ENCODE data around the gene NSUN3. TPM values are rescaled to one million over a fixed set of nuclear protein-coding genes. Genes with fewer than 3 reads are reported as not detected.

NSUN3 gene
- total and polyA plus RNA-seq, 9 donors = 5.8 to 10.1 (median 6.8) TPM

DNA sequence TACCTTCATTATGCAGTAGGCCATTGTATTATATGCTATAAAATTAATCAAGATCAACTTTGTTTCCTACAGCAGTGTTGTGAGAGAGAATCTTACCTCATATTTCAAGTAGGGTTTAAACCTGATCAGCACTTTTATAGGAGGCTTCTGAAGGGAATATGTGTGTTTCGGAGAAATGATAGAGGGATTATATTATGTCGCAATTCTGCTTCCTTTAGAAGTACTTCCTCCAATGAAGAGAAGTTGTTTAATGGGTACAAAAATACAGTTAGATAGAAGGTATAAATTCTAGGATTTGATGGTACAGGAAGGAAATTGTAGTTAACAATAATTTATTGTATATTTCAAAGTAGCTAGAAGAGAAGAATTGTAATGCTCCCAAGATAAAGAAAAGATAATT, 54.9 kb downstream of the NSUN3 start:
- DNase-seq = no peak
- H3K27me3 ChIP-seq (ENCODE audit: control insufficient read depth, insufficient read depth, low read length) = no peaks in the 10 kb centered on the region
- no peak overlapping the region for H3K27ac ChIP-seq (ENCODE audit: low read length)
- H3K4me1 ChIP-seq (ENCODE audit: control insufficient read depth, insufficient read depth, low read length) = no peaks in the 10 kb centered on the region
- no CpG with 5 or more reads among the region's 2 CpGs for WGBS (ENCODE audit: insufficient coverage)
- H3K9me3 ChIP-seq (replicated peaks; ENCODE audit: control insufficient read depth, low read depth, low read length) = no peaks in the 10 kb centered on the region
- no peaks in the 10 kb centered on the region for H3K36me3 ChIP-seq (ENCODE audit: control insufficient read depth, insufficient read depth, low read length)
- no peak overlapping the region for H3K4me3 ChIP-seq (ENCODE audit: low read length)

DNA sequence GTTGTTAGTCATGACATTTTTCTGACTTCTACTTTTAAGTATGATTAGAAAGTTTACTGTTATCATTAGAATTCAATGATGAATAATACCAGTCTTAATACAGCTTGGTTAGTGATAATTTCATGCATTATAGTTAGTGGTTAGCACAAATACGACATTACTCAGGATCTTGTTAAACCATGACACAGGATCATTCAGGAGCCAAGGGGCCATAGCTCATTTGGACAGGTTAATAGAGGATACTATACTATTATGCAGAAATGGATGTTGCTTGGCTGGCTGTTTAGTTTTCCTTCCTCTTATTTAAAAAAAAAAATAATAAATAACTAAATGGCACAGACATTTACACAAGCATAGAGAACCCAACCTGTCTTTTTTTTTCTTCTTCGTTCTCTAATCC, 55.5 kb downstream of the NSUN3 start:
- DNase-seq = no peak

DNA sequence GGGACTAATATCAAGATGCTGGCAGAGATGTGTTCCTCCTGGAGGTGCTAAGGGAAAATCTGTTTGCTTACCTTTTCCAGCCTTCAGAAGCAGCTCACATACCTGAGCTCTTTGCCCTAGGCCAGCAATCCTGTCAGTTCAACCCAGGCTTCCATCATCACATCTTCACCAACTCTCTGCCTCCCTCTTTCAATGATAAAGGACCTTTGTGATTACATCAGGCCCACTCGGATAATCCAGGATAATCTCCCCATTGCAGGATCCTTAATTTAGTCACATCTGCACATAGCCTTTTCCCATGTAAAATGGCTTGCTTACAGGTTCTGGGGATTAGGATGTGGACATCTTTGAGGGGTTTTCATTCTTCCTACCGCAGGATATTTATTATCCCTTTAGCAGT, 58.3 kb downstream of the NSUN3 start:
- Histone ChIP-seq H3K27ac (ENCODE audit: low read length) (no peak overlapping the region), H3K27me3 (ENCODE audit: control insufficient read depth, insufficient read depth, low read length) (no peaks in the 10 kb centered on the region), H3K36me3 (ENCODE audit: control insufficient read depth, insufficient read depth, low read length) (no peaks in the 10 kb centered on the region), H3K4me3 (ENCODE audit: low read length) (no peak overlapping the region), H3K9me3 (replicated peaks; ENCODE audit: control insufficient read depth, low read depth, low read length) (no peaks in the 10 kb centered on the region), H3K4me1 (ENCODE audit: control insufficient read depth, insufficient read depth, low read length) (no peaks in the 10 kb centered on the region)
- WGBS (ENCODE audit: insufficient coverage) = no CpG with 5 or more reads among the region's 2 CpGs
- DNase-seq = no peak

More for the DNA sequence above, 55.5 kb downstream of the NSUN3 start:
- H3K27ac ChIP-seq (ENCODE audit: low read length) = no peak overlapping the region
- H3K9me3 ChIP-seq (replicated peaks; ENCODE audit: control insufficient read depth, low read depth, low read length) = no peaks in the 10 kb centered on the region
- H3K4me1 ChIP-seq (ENCODE audit: control insufficient read depth, insufficient read depth, low read length) = no peaks in the 10 kb centered on the region
- H3K27me3 ChIP-seq (ENCODE audit: control insufficient read depth, insufficient read depth, low read length) = no peaks in the 10 kb centered on the region
- H3K4me3 ChIP-seq (ENCODE audit: low read length) = no peak overlapping the region
- WGBS (ENCODE audit: insufficient coverage) = no CpG with 5 or more reads among the region's 2 CpGs
- no peaks in the 10 kb centered on the region for H3K36me3 ChIP-seq (ENCODE audit: control insufficient read depth, insufficient read depth, low read length)

DNA sequence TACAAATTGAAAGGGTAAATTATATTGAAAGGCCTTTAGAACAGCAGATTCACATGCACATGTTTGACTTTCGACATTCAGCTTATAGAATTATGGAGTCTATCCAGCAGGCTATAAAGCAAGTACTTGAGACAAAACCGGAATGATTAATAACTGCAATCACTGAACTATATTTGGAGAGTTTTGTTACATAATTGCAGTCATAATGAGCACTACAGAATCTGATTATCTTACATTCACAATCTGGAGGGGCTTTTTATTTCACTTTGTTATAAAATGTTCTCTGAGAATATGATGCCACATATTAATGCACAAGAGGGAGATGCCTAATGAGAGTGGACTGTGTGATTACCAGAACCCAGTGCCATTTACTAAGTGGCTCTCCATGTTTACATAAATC, 64.3 kb downstream of the NSUN3 start:
- no peak for DNase-seq
- H3K36me3 ChIP-seq (ENCODE audit: control insufficient read depth, insufficient read depth, low read length) = no peaks in the 10 kb centered on the region
- no peak overlapping the region for H3K4me3 ChIP-seq (ENCODE audit: low read length)
- H3K4me1 ChIP-seq (ENCODE audit: control insufficient read depth, insufficient read depth, low read length) = no peaks in the 10 kb centered on the region
- no peaks in the 10 kb centered on the region for H3K9me3 ChIP-seq (replicated peaks; ENCODE audit: control insufficient read depth, low read depth, low read length)
- H3K27me3 ChIP-seq (ENCODE audit: control insufficient read depth, insufficient read depth, low read length) = no peaks in the 10 kb centered on the region
- no CpG with 5 or more reads among the region's 2 CpGs for WGBS (ENCODE audit: insufficient coverage)
- no peak overlapping the region for H3K27ac ChIP-seq (ENCODE audit: low read length)

DNA sequence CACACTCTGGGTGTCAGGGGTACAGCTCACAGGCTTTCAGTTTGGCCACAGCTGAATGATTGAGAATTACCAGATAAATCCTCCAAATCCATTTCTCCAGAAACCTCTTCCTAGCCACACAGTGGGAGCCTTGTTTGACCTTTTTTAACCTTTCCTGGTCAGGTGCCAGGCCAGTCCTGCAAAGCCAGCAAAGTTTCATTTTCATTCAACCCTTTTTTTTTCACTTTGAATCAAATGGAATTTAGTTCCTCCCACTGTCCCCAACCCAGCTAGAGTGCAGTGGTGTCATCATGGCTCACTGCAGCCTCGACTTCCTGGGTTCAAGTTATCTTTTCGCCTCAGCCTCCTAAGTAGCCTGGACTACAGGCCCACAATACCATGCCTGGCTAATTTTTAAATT, 67.8 kb downstream of the NSUN3 start:
- no peaks in the 10 kb centered on the region for H3K4me1 ChIP-seq (ENCODE audit: control insufficient read depth, insufficient read depth, low read length)
- H3K36me3 ChIP-seq (ENCODE audit: control insufficient read depth, insufficient read depth, low read length) = no peaks in the 10 kb centered on the region
- no peaks in the 10 kb centered on the region for H3K27me3 ChIP-seq (ENCODE audit: control insufficient read depth, insufficient read depth, low read length)
- no peaks in the 10 kb centered on the region for H3K9me3 ChIP-seq (replicated peaks; ENCODE audit: control insufficient read depth, low read depth, low read length)
- no CpG with 5 or more reads among the region's 2 CpGs for WGBS (ENCODE audit: insufficient coverage)
- no peak for DNase-seq
- no peak overlapping the region for H3K27ac ChIP-seq (ENCODE audit: low read length)
- H3K4me3 ChIP-seq (ENCODE audit: low read length) = no peak overlapping the region

DNA sequence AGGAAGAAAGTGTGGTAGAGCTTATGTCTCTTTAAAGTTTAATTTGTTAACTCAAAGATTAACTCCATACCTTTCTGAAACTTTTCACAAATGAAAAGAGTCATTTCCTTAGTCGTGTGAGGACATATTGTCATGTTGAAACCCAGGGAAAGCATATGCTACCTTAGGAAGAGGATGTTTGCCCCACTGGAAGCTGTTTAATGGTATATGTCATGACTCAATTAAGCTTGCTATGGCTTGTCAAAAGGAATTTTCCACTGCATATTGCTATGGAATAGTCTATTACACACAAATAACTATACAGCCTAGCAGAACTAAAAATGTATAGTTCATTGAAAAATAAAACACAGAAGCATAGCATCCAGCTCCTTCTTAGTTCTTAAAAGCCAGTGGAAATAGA, 69.9 kb downstream of the NSUN3 start:
- Histone ChIP-seq H3K9me3 (replicated peaks; ENCODE audit: control insufficient read depth, low read depth, low read length) (no peaks in the 10 kb centered on the region), H3K4me1 (ENCODE audit: control insufficient read depth, insufficient read depth, low read length) (no peaks in the 10 kb centered on the region), H3K4me3 (ENCODE audit: low read length) (no peak overlapping the region), H3K36me3 (ENCODE audit: control insufficient read depth, insufficient read depth, low read length) (no peaks in the 10 kb centered on the region), H3K27ac (ENCODE audit: low read length) (no peak overlapping the region), H3K27me3 (ENCODE audit: control insufficient read depth, insufficient read depth, low read length) (no peaks in the 10 kb centered on the region)
- DNase-seq = no peak
- 20% methylated on average over 1 of the region's 1 CpG for WGBS (ENCODE audit: insufficient coverage)

DNA sequence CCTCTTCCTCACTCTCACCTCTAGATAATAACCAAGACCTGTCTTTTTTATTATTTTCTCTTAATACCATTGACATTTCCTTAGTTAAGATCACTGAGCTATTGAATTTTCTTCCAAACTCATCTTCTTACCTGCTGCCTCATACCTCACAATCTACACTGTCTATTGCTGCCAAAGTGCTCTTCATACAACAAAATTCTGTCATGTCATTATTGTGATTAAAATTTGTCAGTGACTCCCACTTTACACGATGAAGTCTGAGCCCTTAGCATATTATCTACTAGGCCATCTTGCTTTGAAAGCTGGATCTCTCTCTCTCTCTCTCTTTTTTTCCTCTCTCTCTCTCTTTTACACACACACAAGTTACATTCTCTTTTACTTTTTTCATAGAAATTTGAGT, 73.3 kb downstream of the NSUN3 start:
- no peak overlapping the region for H3K4me3 ChIP-seq (ENCODE audit: low read length)
- H3K9me3 ChIP-seq (replicated peaks; ENCODE audit: control insufficient read depth, low read depth, low read length) = no peaks in the 10 kb centered on the region
- WGBS (ENCODE audit: insufficient coverage) = no CpG with 5 or more reads among the region's 1 CpG
- no peaks in the 10 kb centered on the region for H3K27me3 ChIP-seq (ENCODE audit: control insufficient read depth, insufficient read depth, low read length)
- no peak overlapping the region for H3K27ac ChIP-seq (ENCODE audit: low read length)
- H3K36me3 ChIP-seq (ENCODE audit: control insufficient read depth, insufficient read depth, low read length) = no peaks in the 10 kb centered on the region
- no peak for DNase-seq
- no peaks in the 10 kb centered on the region for H3K4me1 ChIP-seq (ENCODE audit: control insufficient read depth, insufficient read depth, low read length)

DNA sequence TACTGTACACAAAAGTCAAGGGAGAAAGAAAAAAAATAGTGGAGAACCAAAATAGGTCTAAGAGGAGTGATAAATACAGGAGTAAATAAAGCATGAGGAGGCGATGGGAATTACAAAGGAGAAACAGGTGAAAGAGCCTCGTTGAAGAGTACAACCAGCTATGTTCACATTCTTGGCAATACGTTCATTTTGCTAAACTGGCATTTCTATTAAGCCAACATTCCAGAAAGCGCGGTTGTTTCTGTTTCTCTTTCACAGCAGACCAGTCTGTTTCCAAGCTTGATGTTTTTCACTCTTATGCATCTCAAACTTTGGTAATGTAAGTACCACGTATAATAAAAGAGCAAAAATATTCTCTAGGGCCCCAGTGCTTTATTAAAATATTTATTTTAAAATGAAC, 74.5 kb downstream of the NSUN3 start:
- WGBS (ENCODE audit: insufficient coverage) = 83% methylated on average over 1 of the region's 6 CpGs
- no peaks in the 10 kb centered on the region for H3K27me3 ChIP-seq (ENCODE audit: control insufficient read depth, insufficient read depth, low read length)
- no peaks in the 10 kb centered on the region for H3K36me3 ChIP-seq (ENCODE audit: control insufficient read depth, insufficient read depth, low read length)
- no peaks in the 10 kb centered on the region for H3K4me1 ChIP-seq (ENCODE audit: control insufficient read depth, insufficient read depth, low read length)
- DNase-seq = peak; percentile 25
- H3K4me3 ChIP-seq (ENCODE audit: low read length) = no peak overlapping the region
- H3K9me3 ChIP-seq (replicated peaks; ENCODE audit: control insufficient read depth, low read depth, low read length) = no peaks in the 10 kb centered on the region
- H3K27ac ChIP-seq (ENCODE audit: low read length) = no peak overlapping the region

DNA sequence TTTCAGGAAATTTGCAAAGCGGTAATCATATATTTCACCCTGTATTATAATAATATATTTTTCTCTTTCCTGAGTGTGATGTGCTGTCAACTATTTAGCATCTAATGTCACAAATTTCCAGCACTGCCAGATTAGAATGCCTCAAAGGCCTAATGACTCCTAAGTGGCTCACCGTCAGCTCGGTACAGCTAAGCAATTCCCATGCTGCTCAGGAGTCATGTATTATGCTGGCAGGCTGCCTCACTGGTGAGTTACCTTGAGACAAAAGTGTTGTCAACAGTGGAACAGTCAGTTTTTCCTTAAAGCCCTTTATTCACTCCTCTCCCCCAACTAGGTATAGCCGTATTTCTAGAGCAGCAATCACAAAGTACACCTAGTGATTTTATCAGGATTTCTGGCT, 83.6 kb downstream of the NSUN3 start:
- H3K4me1 ChIP-seq (ENCODE audit: control insufficient read depth, insufficient read depth, low read length) = no peaks in the 10 kb centered on the region
- H3K27me3 ChIP-seq (ENCODE audit: control insufficient read depth, insufficient read depth, low read length) = no peaks in the 10 kb centered on the region
- no peak overlapping the region for H3K27ac ChIP-seq (ENCODE audit: low read length)
- H3K36me3 ChIP-seq (ENCODE audit: control insufficient read depth, insufficient read depth, low read length) = no peaks in the 10 kb centered on the region
- DNase-seq = no peak
- 54% methylated on average over 3 of the region's 4 CpGs for WGBS (ENCODE audit: insufficient coverage)
- H3K4me3 ChIP-seq (ENCODE audit: low read length) = no peak overlapping the region
- no peaks in the 10 kb centered on the region for H3K9me3 ChIP-seq (replicated peaks; ENCODE audit: control insufficient read depth, low read depth, low read length)

DNA sequence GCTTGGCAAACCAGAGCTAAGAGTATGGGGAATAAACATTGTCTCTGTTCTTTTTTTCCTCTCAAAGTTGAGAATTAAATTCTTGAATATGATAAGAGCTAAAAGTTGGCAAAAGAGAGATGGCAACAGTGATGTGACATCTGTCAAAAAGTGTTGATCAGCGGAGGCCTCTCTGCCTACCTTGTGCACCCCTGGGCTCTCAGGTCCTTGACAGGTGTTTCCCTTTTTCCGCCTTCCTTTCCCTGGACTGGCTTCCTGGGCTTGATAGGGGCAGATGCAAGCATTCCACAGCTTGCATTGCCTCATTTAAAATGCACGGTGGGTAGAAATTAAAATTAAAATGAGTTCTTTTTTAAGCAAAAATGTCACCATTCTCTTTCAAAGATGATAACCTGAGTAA, 84.2 kb downstream of the NSUN3 start:
- H3K27ac ChIP-seq (ENCODE audit: low read length) = no peak overlapping the region
- no peaks in the 10 kb centered on the region for H3K27me3 ChIP-seq (ENCODE audit: control insufficient read depth, insufficient read depth, low read length)
- WGBS (ENCODE audit: insufficient coverage) = 64% methylated on average over 1 of the region's 3 CpGs
- H3K4me3 ChIP-seq (ENCODE audit: low read length) = no peak overlapping the region
- H3K9me3 ChIP-seq (replicated peaks; ENCODE audit: control insufficient read depth, low read depth, low read length) = no peaks in the 10 kb centered on the region
- DNase-seq = no peak
- H3K36me3 ChIP-seq (ENCODE audit: control insufficient read depth, insufficient read depth, low read length) = no peaks in the 10 kb centered on the region
- H3K4me1 ChIP-seq (ENCODE audit: control insufficient read depth, insufficient read depth, low read length) = no peaks in the 10 kb centered on the region

DNA sequence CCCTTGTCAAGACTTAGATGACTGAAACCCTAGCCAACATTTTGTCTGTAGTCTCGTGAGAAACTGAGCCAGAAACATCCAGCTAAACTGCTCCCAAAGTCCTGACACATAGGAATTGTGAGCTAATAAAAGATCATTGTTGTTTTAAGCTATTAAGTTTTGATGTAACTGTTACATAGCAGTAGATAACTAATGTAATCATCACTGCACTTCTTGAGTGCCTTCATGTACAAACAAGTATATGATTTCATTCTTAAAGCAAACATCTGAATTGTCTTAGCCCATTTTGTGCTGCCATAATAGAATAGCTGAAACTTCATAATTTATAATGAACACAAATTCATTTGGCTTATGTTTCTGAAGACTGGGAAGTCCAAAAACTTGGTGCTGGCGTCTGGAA, 87.3 kb downstream of the NSUN3 start:
- no CpG with 5 or more reads among the region's 2 CpGs for WGBS (ENCODE audit: insufficient coverage)
- DNase-seq = no peak

More for the DNA sequence above, 87.3 kb downstream of the NSUN3 start:
- Histone ChIP-seq H3K4me3 (ENCODE audit: low read length) (no peak overlapping the region), H3K36me3 (ENCODE audit: control insufficient read depth, insufficient read depth, low read length) (no peaks in the 10 kb centered on the region), H3K27me3 (ENCODE audit: control insufficient read depth, insufficient read depth, low read length) (no peaks in the 10 kb centered on the region), H3K9me3 (replicated peaks; ENCODE audit: control insufficient read depth, low read depth, low read length) (no peaks in the 10 kb centered on the region), H3K4me1 (ENCODE audit: control insufficient read depth, insufficient read depth, low read length) (no peaks in the 10 kb centered on the region), H3K27ac (ENCODE audit: low read length) (no peak overlapping the region)
